Loucy (cell line): ENCODE measurements around the gene GAK.

Experiments used
- H2AFZ ChIP-seq: fragments of 200-600 bp; sonication (generic); 2 replicates; pipeline ENCODE4 v1.6.0; 2016; ENCODE audit warnings: antibody characterized with exemption, mild to moderate bottlenecking, low read length, moderate library complexity
- H3F3A ChIP-seq: fragments of 200-600 bp; 2 replicates; pipeline ENCODE4 v1.6.0; 2016; ENCODE audit warnings: antibody characterized with exemption, low read depth, mild to moderate bottlenecking
- H3K27me3 ChIP-seq: fragments of 200-600 bp; sonication (generic); 2 replicates; pipeline ENCODE4 v1.6.1; 2014; ENCODE audit warnings: low read length, mild to moderate bottlenecking; ENCODE audit not compliant: insufficient read depth, poor library complexity, severe bottlenecking
- H3K36me3 ChIP-seq: fragments of 200-600 bp; sonication (generic); 2 replicates; pipeline ENCODE4 v1.6.1; 2016; ENCODE audit warnings: low read length; ENCODE audit not compliant: insufficient read depth
- H3K4me1 ChIP-seq: fragments of 200-600 bp; sonication (generic); 2 replicates; pipeline ENCODE4 v1.5.1; 2014; ENCODE audit warnings: low read length, mild to moderate bottlenecking; ENCODE audit not compliant: insufficient read depth, poor library complexity, severe bottlenecking
- H3K4me2 ChIP-seq: fragments of 200-600 bp; sonication (generic); 2 replicates; pipeline ENCODE4 v1.6.0; 2014; ENCODE audit warnings: antibody characterized with exemption, low read length, low read depth, mild to moderate bottlenecking; ENCODE audit not compliant: poor library complexity, severe bottlenecking
- H3K4me3 ChIP-seq: fragments of 200-600 bp; sonication (generic); 2 replicates; pipeline ENCODE4 v1.5.1; 2014; ENCODE audit warnings: low read length, mild to moderate bottlenecking, mixed read lengths; ENCODE audit not compliant: poor library complexity, severe bottlenecking
- H3K79me2 ChIP-seq: fragments of 200-600 bp; sonication (generic); 2 replicates; pipeline ENCODE4 v1.6.1; 2014; ENCODE audit warnings: low read length; ENCODE audit not compliant: insufficient read depth
- H3K9ac ChIP-seq: fragments of 200-600 bp; sonication (generic); 2 replicates; pipeline ENCODE4 v1.6.0; 2014; ENCODE audit warnings: mild to moderate bottlenecking, low read depth, low read length, moderate library complexity; ENCODE audit not compliant: poor library complexity, severe bottlenecking
- H3K9me2 ChIP-seq: fragments of 200-600 bp; sonication (generic); replicated peaks from 2 replicates; pipeline ENCODE4 v1.6.1; 2016; ENCODE audit warnings: low read depth, low read length, mixed read lengths
- H3K9me3 ChIP-seq: fragments of 200-600 bp; sonication (generic); 2 replicates; pipeline ENCODE4 v1.6.1; 2014; ENCODE audit warnings: mild to moderate bottlenecking, antibody characterized with exemption, low read length, low read depth; ENCODE audit not compliant: insufficient read depth
- H4K20me1 ChIP-seq: fragments of 200-600 bp; sonication (generic); 2 replicates; pipeline ENCODE4 v1.6.0; 2014; ENCODE audit warnings: antibody characterized with exemption, low read length, mild to moderate bottlenecking; ENCODE audit not compliant: insufficient read depth, poor library complexity, severe bottlenecking
- CTCF ChIP-seq: fragments of 200-600 bp; sonication (generic); conservative IDR thresholded peaks from 2 replicates; pipeline ENCODE4 v1.5.1; 2014; ENCODE audit warnings: mild to moderate bottlenecking, antibody characterized with exemption, low read length
- EZH2phosphoT487 ChIP-seq: fragments of 200-600 bp; IDR thresholded peaks from 2 replicates; pipeline ENCODE4 v1.6.1; 2018; ENCODE audit warnings: antibody characterized with exemption, mild to moderate bottlenecking, moderate library complexity, borderline replicate concordance

Gene GAK

GRCh38 chr4:968621-969394 is 36.7 kb upstream of the GAK start:
- no peak overlapping the region for H2AFZ ChIP-seq
- no peak overlapping the region for H3K4me3 ChIP-seq
- H3K9me3 ChIP-seq: no peaks in the 10 kb centered on the region
- no peak overlapping the region for H3K9ac ChIP-seq
- no peaks in the 10 kb centered on the region for H4K20me1 ChIP-seq
- H3K27me3 ChIP-seq: no peaks in the 10 kb centered on the region
- no peaks in the 10 kb centered on the region for H3F3A ChIP-seq
- no peaks in the 10 kb centered on the region for H3K9me2 ChIP-seq
- H3K79me2 ChIP-seq: peaks cover 11% of the 10 kb centered on the region; the same call in 1 of the 2 replicates
- no peaks in the 10 kb centered on the region for H3K36me3 ChIP-seq
- no peak overlapping the region for H3K4me2 ChIP-seq
- H3K4me1 ChIP-seq: peaks cover 25% of the 10 kb centered on the region
- TF ChIP-seq EZH2phosphoT487 (no peak), CTCF (no peak)

GRCh38 chr4:968221-968620 is 36.1 kb upstream of the GAK start:
- no peaks in the 10 kb centered on the region for H3K27me3 ChIP-seq
- no peaks in the 10 kb centered on the region for H3K9me3 ChIP-seq
- H3K36me3 ChIP-seq: no peaks in the 10 kb centered on the region
- no peak overlapping the region for H3K4me3 ChIP-seq
- peaks cover 11% of the 10 kb centered on the region; the same call in 1 of the 2 replicates for H3K79me2 ChIP-seq
- H3K9me2 ChIP-seq: no peaks in the 10 kb centered on the region
- H4K20me1 ChIP-seq: no peaks in the 10 kb centered on the region
- no peak overlapping the region for H3K9ac ChIP-seq
- H3K4me1 ChIP-seq: peaks cover 25% of the 10 kb centered on the region
- no peaks in the 10 kb centered on the region for H3F3A ChIP-seq
- TF ChIP-seq EZH2phosphoT487 (no peak), CTCF (no peak)
- H3K4me2 ChIP-seq: no peak overlapping the region
- no peak overlapping the region for H2AFZ ChIP-seq

- H3K4me1 ChIP-seq: peaks cover 20% of the 10 kb centered on the region
- H2AFZ ChIP-seq: no peak overlapping the region
- H3F3A ChIP-seq: no peaks in the 10 kb centered on the region
- no peak overlapping the region for H3K4me2 ChIP-seq
- no peaks in the 10 kb centered on the region for H3K9me3 ChIP-seq
- H3K9ac ChIP-seq: no peak overlapping the region
- no peaks in the 10 kb centered on the region for H4K20me1 ChIP-seq
- no peak for TF ChIP-seq CTCF
- TF ChIP-seq EZH2phosphoT487: no peak
- no peaks in the 10 kb centered on the region for H3K27me3 ChIP-seq
- 0 out of 2 replicates have a peak, but pooled peaks cover 5% of the 10 kb centered on the region for H3K79me2 ChIP-seq
- no peaks in the 10 kb centered on the region for H3K9me2 ChIP-seq
- H3K4me3 ChIP-seq: no peak overlapping the region
- no peaks in the 10 kb centered on the region for H3K36me3 ChIP-seq
These were observed 35.3 kb upstream of the GAK start for GRCh38 chr4:967113-968104.
